HepG2 (cell line): Measurements from ENCODE around the gene CALY. TPM values are rescaled to one million over a fixed set of nuclear protein-coding genes. Genes with fewer than 3 reads are reported as not detected.

Experiments used
- EHMT2 ChIP-seq: fragments of 200-600 bp; sonication (generic); IDR thresholded peaks from 2 replicates; pipeline ENCODE4 v1.7.0; 2017; ENCODE audit warnings: antibody characterized with exemption, low read depth, low read length, borderline replicate concordance
- JUN ChIP-seq: sonication (generic); formaldehyde crosslinking; IDR thresholded peaks from 2 replicates; pipeline ENCODE4 v1.4.0; 2020; ENCODE audit warnings: mild to moderate bottlenecking, missing genetic modification reagents
- MEIS1 ChIP-seq: sonication (generic); formaldehyde crosslinking; IDR thresholded peaks from 2 replicates; pipeline ENCODE4 v1.9.0; 2021; ENCODE audit warnings: mild to moderate bottlenecking, missing genetic modification reagents, moderate library complexity, borderline replicate concordance
- SKI ChIP-seq: fragments of 450-650 bp; IDR thresholded peaks from one replicate; pipeline ENCODE4 v1.6.1; 2018; ENCODE audit warnings: mild to moderate bottlenecking; ENCODE audit not compliant: partially characterized antibody
- ZKSCAN1 ChIP-seq: fragments of 150-350 bp; IDR thresholded peaks from 2 replicates; pipeline ENCODE4 v1.6.1; 2014; ENCODE audit warnings: low read length
- ZNF329 ChIP-seq: sonication (generic); formaldehyde crosslinking; IDR thresholded peaks from 2 replicates; pipeline ENCODE4 v1.9.0; 2021; ENCODE audit warnings: low read depth, mild to moderate bottlenecking, missing genetic modification reagents
- ZNF768 ChIP-seq: sonication (generic); formaldehyde crosslinking; IDR thresholded peaks from 2 replicates; pipeline ENCODE4 v1.4.0; 2020; ENCODE audit warnings: missing genetic modification reagents
- polyA plus RNA-seq, 8 experiments: library from polyadenylated mRNA; depleted of rRNA in 3 of 8; stranded (reverse) in 7 of 8; unstranded in 1 of 8; fragments of >200 nt; fragmentation: Illumina TruSeq in 4 of 8; extraction: Trizol in 4 of 8; gene quantifications; 2 replicates each; pipeline versions ENCODE4 v1.2.1 to v1.2.3, GENCODE V29; 2011 to 2016; ENCODE audit warnings: low read depth in 4 of 8, missing spikeins in 1 of 8, mixed read lengths in 1 of 8; ENCODE audit not compliant: insufficient read depth in 1 of 8
- total RNA-seq, 5 experiments: library from RNA; depleted of rRNA; stranded (reverse); fragments of >200 nt; fragmentation: Illumina TruSeq; extraction: Trizol; gene quantifications; 2 replicates each; pipeline ENCODE4 v1.2.3, GENCODE V29; 2016; ENCODE audit warnings: low read depth in 1 of 5
- TF ChIP-seq, protein P1 (sequence below): sonication (generic); formaldehyde crosslinking; IDR thresholded peaks from 2 replicates; pipeline ENCODE4 v1.4.0; 2020; ENCODE audit warnings: missing genetic modification reagents
- TF ChIP-seq, protein P2 (sequence below): sonication (generic); formaldehyde crosslinking; IDR thresholded peaks from 2 replicates; pipeline ENCODE4 v1.4.0; 2020; ENCODE audit warnings: missing genetic modification reagents
- TF ChIP-seq, protein P3 (sequence below): sonication (generic); formaldehyde crosslinking; IDR thresholded peaks from 2 replicates; pipeline ENCODE4 v1.8.0; 2022; ENCODE audit warnings: mild to moderate bottlenecking, missing genetic modification reagents
- TF ChIP-seq, protein P4 (sequence below): sonication (generic); formaldehyde crosslinking; IDR thresholded peaks from 2 replicates; pipeline ENCODE4 v1.5.0; 2020; ENCODE audit warnings: mild to moderate bottlenecking, missing genetic modification reagents, borderline replicate concordance
- TF ChIP-seq, protein P5 (sequence below), 2 experiments: sonication (generic) in 1 of 2; formaldehyde crosslinking in 1 of 2; IDR thresholded peaks; 2 replicates each; pipeline versions ENCODE4 v1.6.1 to v1.9.0; 2014 to 2022; ENCODE audit warnings: antibody characterized with exemption in 1 of 2, borderline replicate concordance in 1 of 2, inconsistent platforms in 1 of 2, low read depth in 1 of 2, missing genetic modification reagents in 1 of 2

CALY gene
- total and polyA plus RNA-seq, 2 of the 13 experiments (the other 11 are each of a cell fraction or from before 2014, with no cell fraction given), result 0.08 TPM; not detected in 1

DNA sequence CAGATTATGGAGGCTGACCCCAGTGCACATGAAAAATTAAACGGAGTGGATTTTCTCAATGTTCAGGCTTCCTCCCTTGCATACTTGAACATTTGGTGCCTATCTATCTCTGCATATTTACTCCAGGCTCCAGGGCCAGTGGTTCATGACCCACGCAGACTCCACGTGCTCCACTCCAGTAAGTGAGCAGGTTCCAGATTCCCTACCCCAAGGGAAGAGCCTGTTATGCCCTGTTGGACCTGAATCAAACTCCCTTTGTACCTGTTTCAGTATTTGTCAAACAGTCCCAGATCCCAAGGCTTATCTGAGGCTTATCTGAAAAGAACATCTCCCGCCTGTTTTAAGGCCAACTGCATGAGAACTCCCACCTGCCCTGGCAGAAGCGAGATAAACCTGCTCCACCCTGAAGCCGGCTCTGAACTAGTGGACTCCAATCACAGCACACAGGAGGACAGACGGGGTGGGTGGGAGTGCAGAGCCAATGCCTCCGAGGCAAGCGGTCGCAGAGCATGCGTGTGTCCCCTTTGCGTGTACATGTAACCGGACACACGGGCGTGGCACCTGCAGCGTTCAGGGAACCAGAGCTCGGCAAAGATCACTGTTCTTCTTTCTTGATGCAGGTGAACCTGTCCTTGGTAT, 23.4 kb upstream of the CALY start (continued):
- TF ChIP-seq, protein P1, sequence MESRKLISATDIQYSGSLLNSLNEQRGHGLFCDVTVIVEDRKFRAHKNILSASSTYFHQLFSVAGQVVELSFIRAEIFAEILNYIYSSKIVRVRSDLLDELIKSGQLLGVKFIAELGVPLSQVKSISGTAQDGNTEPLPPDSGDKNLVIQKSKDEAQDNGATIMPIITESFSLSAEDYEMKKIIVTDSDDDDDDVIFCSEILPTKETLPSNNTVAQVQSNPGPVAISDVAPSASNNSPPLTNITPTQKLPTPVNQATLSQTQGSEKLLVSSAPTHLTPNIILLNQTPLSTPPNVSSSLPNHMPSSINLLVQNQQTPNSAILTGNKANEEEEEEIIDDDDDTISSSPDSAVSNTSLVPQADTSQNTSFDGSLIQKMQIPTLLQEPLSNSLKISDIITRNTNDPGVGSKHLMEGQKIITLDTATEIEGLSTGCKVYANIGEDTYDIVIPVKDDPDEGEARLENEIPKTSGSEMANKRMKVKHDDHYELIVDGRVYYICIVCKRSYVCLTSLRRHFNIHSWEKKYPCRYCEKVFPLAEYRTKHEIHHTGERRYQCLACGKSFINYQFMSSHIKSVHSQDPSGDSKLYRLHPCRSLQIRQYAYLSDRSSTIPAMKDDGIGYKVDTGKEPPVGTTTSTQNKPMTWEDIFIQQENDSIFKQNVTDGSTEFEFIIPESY (CRISPR knock-in tag), result no peak
- TF ChIP-seq EHMT2, result 0 out of 2 replicates have a peak, but pooled peaks have one; percentile 35
- TF ChIP-seq, protein P2, sequence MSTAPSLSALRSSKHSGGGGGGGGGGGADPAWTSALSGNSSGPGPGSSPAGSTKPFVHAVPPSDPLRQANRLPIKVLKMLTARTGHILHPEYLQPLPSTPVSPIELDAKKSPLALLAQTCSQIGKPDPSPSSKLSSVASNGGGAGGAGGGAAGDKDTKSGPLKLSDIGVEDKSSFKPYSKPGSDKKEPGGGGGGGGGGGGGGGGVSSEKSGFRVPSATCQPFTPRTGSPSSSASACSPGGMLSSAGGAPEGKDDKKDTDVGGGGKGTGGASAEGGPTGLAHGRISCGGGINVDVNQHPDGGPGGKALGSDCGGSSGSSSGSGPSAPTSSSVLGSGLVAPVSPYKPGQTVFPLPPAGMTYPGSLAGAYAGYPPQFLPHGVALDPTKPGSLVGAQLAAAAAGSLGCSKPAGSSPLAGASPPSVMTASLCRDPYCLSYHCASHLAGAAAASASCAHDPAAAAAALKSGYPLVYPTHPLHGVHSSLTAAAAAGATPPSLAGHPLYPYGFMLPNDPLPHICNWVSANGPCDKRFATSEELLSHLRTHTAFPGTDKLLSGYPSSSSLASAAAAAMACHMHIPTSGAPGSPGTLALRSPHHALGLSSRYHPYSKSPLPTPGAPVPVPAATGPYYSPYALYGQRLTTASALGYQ (CRISPR knock-in tag), result no peak
- TF ChIP-seq, protein P3, sequence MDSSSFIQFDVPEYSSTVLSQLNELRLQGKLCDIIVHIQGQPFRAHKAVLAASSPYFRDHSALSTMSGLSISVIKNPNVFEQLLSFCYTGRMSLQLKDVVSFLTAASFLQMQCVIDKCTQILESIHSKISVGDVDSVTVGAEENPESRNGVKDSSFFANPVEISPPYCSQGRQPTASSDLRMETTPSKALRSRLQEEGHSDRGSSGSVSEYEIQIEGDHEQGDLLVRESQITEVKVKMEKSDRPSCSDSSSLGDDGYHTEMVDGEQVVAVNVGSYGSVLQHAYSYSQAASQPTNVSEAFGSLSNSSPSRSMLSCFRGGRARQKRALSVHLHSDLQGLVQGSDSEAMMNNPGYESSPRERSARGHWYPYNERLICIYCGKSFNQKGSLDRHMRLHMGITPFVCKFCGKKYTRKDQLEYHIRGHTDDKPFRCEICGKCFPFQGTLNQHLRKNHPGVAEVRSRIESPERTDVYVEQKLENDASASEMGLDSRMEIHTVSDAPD (CRISPR knock-in tag), result no peak
- no peak for TF ChIP-seq ZKSCAN1
- no peak for TF ChIP-seq ZNF329 (CRISPR knock-in tag)
- TF ChIP-seq MEIS1 (CRISPR knock-in tag), result no peak
- no peak for TF ChIP-seq SKI
- TF ChIP-seq ZNF768 (CRISPR knock-in tag), result no peak
- 0 out of 2 replicates have a peak, but pooled peaks have one; percentile 33 for TF ChIP-seq JUN
- TF ChIP-seq, protein P4, sequence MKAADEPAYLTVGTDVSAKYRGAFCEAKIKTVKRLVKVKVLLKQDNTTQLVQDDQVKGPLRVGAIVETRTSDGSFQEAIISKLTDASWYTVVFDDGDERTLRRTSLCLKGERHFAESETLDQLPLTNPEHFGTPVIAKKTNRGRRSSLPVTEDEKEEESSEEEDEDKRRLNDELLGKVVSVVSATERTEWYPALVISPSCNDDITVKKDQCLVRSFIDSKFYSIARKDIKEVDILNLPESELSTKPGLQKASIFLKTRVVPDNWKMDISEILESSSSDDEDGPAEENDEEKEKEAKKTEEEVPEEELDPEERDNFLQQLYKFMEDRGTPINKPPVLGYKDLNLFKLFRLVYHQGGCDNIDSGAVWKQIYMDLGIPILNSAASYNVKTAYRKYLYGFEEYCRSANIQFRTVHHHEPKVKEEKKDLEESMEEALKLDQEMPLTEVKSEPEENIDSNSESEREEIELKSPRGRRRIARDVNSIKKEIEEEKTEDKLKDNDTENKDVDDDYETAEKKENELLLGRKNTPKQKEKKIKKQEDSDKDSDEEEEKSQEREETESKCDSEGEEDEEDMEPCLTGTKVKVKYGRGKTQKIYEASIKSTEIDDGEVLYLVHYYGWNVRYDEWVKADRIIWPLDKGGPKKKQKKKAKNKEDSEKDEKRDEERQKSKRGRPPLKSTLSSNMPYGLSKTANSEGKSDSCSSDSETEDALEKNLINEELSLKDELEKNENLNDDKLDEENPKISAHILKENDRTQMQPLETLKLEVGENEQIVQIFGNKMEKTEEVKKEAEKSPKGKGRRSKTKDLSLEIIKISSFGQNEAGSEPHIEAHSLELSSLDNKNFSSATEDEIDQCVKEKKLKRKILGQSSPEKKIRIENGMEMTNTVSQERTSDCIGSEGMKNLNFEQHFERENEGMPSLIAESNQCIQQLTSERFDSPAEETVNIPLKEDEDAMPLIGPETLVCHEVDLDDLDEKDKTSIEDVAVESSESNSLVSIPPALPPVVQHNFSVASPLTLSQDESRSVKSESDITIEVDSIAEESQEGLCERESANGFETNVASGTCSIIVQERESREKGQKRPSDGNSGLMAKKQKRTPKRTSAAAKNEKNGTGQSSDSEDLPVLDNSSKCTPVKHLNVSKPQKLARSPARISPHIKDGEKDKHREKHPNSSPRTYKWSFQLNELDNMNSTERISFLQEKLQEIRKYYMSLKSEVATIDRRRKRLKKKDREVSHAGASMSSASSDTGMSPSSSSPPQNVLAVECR, result peak; percentile 65; the same call in 1 of the 2 replicates
- TF ChIP-seq, protein P5, sequence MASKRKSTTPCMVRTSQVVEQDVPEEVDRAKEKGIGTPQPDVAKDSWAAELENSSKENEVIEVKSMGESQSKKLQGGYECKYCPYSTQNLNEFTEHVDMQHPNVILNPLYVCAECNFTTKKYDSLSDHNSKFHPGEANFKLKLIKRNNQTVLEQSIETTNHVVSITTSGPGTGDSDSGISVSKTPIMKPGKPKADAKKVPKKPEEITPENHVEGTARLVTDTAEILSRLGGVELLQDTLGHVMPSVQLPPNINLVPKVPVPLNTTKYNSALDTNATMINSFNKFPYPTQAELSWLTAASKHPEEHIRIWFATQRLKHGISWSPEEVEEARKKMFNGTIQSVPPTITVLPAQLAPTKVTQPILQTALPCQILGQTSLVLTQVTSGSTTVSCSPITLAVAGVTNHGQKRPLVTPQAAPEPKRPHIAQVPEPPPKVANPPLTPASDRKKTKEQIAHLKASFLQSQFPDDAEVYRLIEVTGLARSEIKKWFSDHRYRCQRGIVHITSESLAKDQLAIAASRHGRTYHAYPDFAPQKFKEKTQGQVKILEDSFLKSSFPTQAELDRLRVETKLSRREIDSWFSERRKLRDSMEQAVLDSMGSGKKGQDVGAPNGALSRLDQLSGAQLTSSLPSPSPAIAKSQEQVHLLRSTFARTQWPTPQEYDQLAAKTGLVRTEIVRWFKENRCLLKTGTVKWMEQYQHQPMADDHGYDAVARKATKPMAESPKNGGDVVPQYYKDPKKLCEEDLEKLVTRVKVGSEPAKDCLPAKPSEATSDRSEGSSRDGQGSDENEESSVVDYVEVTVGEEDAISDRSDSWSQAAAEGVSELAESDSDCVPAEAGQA (IDR thresholded peaks at IDR 0.05; ENCODE audit: low read depth), result no peak
- TF ChIP-seq, protein P5 (CRISPR knock-in tag; IDR thresholded peaks at IDR 0.05; ENCODE audit: borderline replicate concordance), result no peak
